ENCODE data around the gene DHRS12.
"Not testable (repeated sequence)": the region's sequence is repeated elsewhere in the genome, so short reads cannot be mapped to it uniquely, and the experiment has no call there.

Gene DHRS12

GRCh38 chr13:51827254-51827653 is 23.3 kb upstream of the DHRS12 start:
- no peak for DNase-seq

GRCh38 chr13:51826606-51827005 is 22.6 kb upstream of the DHRS12 start:
- DNase-seq: no peak

GRCh38 chr13:51825681-51826254 is 21.8 kb upstream of the DHRS12 start:
- DNase-seq: no peak

GRCh38 chr13:51825165-51825592 is 21.2 kb upstream of the DHRS12 start:
- DNase-seq: no peak

- DNase-seq: not testable (repeated sequence)
Observed at GRCh38 chr13:51824712-51825111, 20.7 kb upstream of the DHRS12 start.

GRCh38 chr13:51823863-51824262 is 19.9 kb upstream of the DHRS12 start:
- no peak for DNase-seq

GRCh38 chr13:51823359-51823758 is 19.4 kb upstream of the DHRS12 start:
- no peak for DNase-seq

GRCh38 chr13:51822106-51822815 is 18.3 kb upstream of the DHRS12 start:
- DNase-seq: no peak

GRCh38 chr13:51821606-51822005 is 17.6 kb upstream of the DHRS12 start:
- peak; percentile 20 for DNase-seq

GRCh38 chr13:51820016-51820597 is 16.1 kb upstream of the DHRS12 start:
- DNase-seq: no peak

- DNase-seq: no peak
Observed at GRCh38 chr13:51819544-51819943, 15.6 kb upstream of the DHRS12 start.

- DNase-seq: no peak
Observed at GRCh38 chr13:51818781-51819511, 15.0 kb upstream of the DHRS12 start.

GRCh38 chr13:51818276-51818675 is 14.3 kb upstream of the DHRS12 start:
- DNase-seq: no peak

GRCh38 chr13:51817717-51818116 is 13.8 kb upstream of the DHRS12 start:
- DNase-seq: no peak

- no peak for DNase-seq
Observed at GRCh38 chr13:51816604-51817249, 12.8 kb upstream of the DHRS12 start.

- DNase-seq: no peak
Observed at GRCh38 chr13:51815848-51816247, 11.9 kb upstream of the DHRS12 start.

GRCh38 chr13:51814825-51815650 is 11.1 kb upstream of the DHRS12 start:
- peak; percentile 75 for DNase-seq

GRCh38 chr13:51814071-51814470 is 10.1 kb upstream of the DHRS12 start:
- no peak for DNase-seq

- no peak for DNase-seq
Observed at GRCh38 chr13:51811920-51812451, 8.0 kb upstream of the DHRS12 start.

- no peak for DNase-seq
Observed at GRCh38 chr13:51811046-51811445, 7.1 kb upstream of the DHRS12 start.

GRCh38 chr13:51808811-51809210 is 4.8 kb upstream of the DHRS12 start:
- DNase-seq: no peak

- DNase-seq: no peak
Observed at GRCh38 chr13:51807041-51807440, 3.1 kb upstream of the DHRS12 start.

Measured in activated gamma-delta T cell treated with Interleukin-2 at 50 U/mL for 16 hours (primary cell).